Spleen (tissue), 7 donors: ENCODE measurements around the gene PLXNA2.

Experiments used
- POLR2A ChIP-seq, 3 donors: fragments of 450-650 bp; IDR thresholded peaks; one replicate each; pipeline ENCODE4 v1.5.1; 2017; ENCODE audit warnings: antibody characterized with exemption in 3 of 3, mild to moderate bottlenecking in 1 of 3
- TF ChIP-seq, protein P1 (sequence below), 11 experiments: fragments of 200-600 bp in 7 of 11; fragments of 450-650 bp in 4 of 11; sonication (generic) in 4 of 11; IDR thresholded peaks in 8 of 11; conservative IDR thresholded peaks in 3 of 11; 1 replicate in 7 of 11; 2 replicates in 4 of 11; pipeline versions ENCODE4 v1.4.0 to v1.8.0; 2016 to 2021; ENCODE audit warnings: antibody characterized with exemption in 11 of 11, inconsistent platforms in 4 of 11, mild to moderate bottlenecking in 1 of 11
- donor health status: DM: no; HTN: no; CAD: no; lungs with moderate emphysema.
- donor health status: DM: no; HTN: no; CAD: no.
- donor health status: DM: no; HTN: no; CAD: no.

GRCh38 chr1:208131621-208132286, 112.4 kb downstream of the PLXNA2 start:
- TF ChIP-seq, protein P1, sequence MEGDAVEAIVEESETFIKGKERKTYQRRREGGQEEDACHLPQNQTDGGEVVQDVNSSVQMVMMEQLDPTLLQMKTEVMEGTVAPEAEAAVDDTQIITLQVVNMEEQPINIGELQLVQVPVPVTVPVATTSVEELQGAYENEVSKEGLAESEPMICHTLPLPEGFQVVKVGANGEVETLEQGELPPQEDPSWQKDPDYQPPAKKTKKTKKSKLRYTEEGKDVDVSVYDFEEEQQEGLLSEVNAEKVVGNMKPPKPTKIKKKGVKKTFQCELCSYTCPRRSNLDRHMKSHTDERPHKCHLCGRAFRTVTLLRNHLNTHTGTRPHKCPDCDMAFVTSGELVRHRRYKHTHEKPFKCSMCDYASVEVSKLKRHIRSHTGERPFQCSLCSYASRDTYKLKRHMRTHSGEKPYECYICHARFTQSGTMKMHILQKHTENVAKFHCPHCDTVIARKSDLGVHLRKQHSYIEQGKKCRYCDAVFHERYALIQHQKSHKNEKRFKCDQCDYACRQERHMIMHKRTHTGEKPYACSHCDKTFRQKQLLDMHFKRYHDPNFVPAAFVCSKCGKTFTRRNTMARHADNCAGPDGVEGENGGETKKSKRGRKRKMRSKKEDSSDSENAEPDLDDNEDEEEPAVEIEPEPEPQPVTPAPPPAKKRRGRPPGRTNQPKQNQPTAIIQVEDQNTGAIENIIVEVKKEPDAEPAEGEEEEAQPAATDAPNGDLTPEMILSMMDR (IDR thresholded peaks at IDR 0.05 in 8 of 11, conservative IDR thresholded peaks at IDR 0.05 in 3 of 11) = no peak
- no peak for TF ChIP-seq POLR2A (IDR thresholded peaks at IDR 0.05)
